ENCODE measurements around the gene MEX3D.
"Not testable (repeated sequence)": the region's sequence is repeated elsewhere in the genome, so short reads cannot be mapped to it uniquely, and the experiment has no call there.

Gene MEX3D

GRCh38 chr19:1523412-1524286 lies 44.5 kb downstream of the MEX3D start, which contains the start of gene PLK5:
Gene PLK5 (plus strand): TSS chr19:1524077. CDS start chr19:1526997, 2,920 bp downstream.
- in situ Hi-C loops (cut with MboI; ENCODE audit: low sequenced_read_pairs): no loop called here

- in situ Hi-C loops (cut with MboI; ENCODE audit: low sequenced_read_pairs): no loop called here
Observed at GRCh38 chr19:1522838-1523237, 45.3 kb downstream of the MEX3D start.

- in situ Hi-C loops (cut with MboI; ENCODE audit: low sequenced_read_pairs): no loop called here
Observed at GRCh38 chr19:1522061-1522460, 46.1 kb downstream of the MEX3D start.

- in situ Hi-C loops (cut with MboI; ENCODE audit: low sequenced_read_pairs): no loop called here
Observed at GRCh38 chr19:1521636-1522035, 46.5 kb downstream of the MEX3D start.

GRCh38 chr19:1520203-1520780 lies 47.8 kb downstream of the MEX3D start:
- in situ Hi-C loops (cut with MboI; ENCODE audit: low sequenced_read_pairs): no loop called here

GRCh38 chr19:1519802-1520201 lies 48.3 kb downstream of the MEX3D start:
- in situ Hi-C loops (cut with MboI; ENCODE audit: low sequenced_read_pairs): not testable (repeated sequence)

GRCh38 chr19:1518471-1518870 lies 49.7 kb downstream of the MEX3D start:
- in situ Hi-C loops (cut with MboI; ENCODE audit: low sequenced_read_pairs): no loop called here

GRCh38 chr19:1516395-1516753 lies 51.8 kb downstream of the MEX3D start:
- in situ Hi-C loops (cut with MboI; ENCODE audit: low sequenced_read_pairs): no loop called here

GRCh38 chr19:1514986-1515721 lies 53.0 kb downstream of the MEX3D start:
- in situ Hi-C loops (cut with MboI; ENCODE audit: low sequenced_read_pairs): no loop called here

- in situ Hi-C loops (cut with MboI; ENCODE audit: low sequenced_read_pairs): no loop called here
Observed at GRCh38 chr19:1514295-1514661, 53.8 kb downstream of the MEX3D start.

GRCh38 chr19:1513499-1514294 lies 54.4 kb downstream of the MEX3D start:
- in situ Hi-C loops (cut with MboI; ENCODE audit: low sequenced_read_pairs): no loop called here

GRCh38 chr19:1512671-1513498 lies 55.2 kb downstream of the MEX3D start, which contains the start of gene ADAMTSL5:
Gene ADAMTSL5 (minus strand): TSS chr19:1513019. CDS start chr19:1510943, 2,076 bp downstream.
- in situ Hi-C loops (cut with MboI; ENCODE audit: low sequenced_read_pairs): no loop called here

GRCh38 chr19:1511318-1512317 lies 56.5 kb downstream of the MEX3D start:
- in situ Hi-C loops (cut with MboI; ENCODE audit: low sequenced_read_pairs): no loop called here

- in situ Hi-C loops (cut with MboI; ENCODE audit: low sequenced_read_pairs): no loop called here
Observed at GRCh38 chr19:1510807-1511206, 57.3 kb downstream of the MEX3D start.

- in situ Hi-C loops (cut with MboI; ENCODE audit: low sequenced_read_pairs): no loop called here
Observed at GRCh38 chr19:1510442-1510806, 57.7 kb downstream of the MEX3D start.

- in situ Hi-C loops (cut with MboI; ENCODE audit: low sequenced_read_pairs): no loop called here
Observed at GRCh38 chr19:1509602-1510441, 58.3 kb downstream of the MEX3D start.

GRCh38 chr19:1508507-1508856 lies 59.6 kb downstream of the MEX3D start:
- in situ Hi-C loops (cut with MboI; ENCODE audit: low sequenced_read_pairs): no loop called here
